ENCODE results near the gene CD48. TPM values are rescaled to one million over a fixed set of nuclear protein-coding genes. Genes with fewer than 3 reads are reported as not detected.

CD48 gene
- total and polyA plus RNA-seq, 2 experiments from 2014 or later = not detected

DNA sequence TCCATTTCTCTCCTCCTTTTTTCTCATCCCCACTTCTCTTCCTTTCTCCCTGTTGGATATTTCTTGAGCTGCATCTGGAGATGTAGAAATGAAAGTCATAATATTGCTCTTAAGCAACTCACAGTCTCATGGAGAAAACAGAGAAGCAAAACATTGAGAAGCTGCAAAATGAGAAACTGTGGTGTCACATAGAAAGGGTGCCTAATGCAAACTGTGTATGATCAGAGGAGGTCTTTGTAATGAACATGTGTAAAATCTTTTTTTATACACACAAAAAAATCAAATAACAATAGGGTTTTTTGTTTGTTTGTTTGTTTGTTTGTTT, 15.7 kb upstream of the CD48 start:
- no peak overlapping the region for H3K9ac ChIP-seq
- no peak for TF ChIP-seq EZH2phosphoT487 (IDR thresholded peaks at IDR 0.05; ENCODE audit: insufficient read depth, low read depth)
- TF ChIP-seq EZH2 (IDR thresholded peaks at IDR 0.05; ENCODE audit: insufficient read depth, poor library complexity, severe bottlenecking) = no peak
- H3K9me2 ChIP-seq (ENCODE audit: insufficient read depth) = no peaks in the 10 kb centered on the region
- H4K20me1 ChIP-seq (ENCODE audit: insufficient read depth) = no peaks in the 10 kb centered on the region
- DNase-seq = no peak
- no peaks in the 10 kb centered on the region for H3F3A ChIP-seq (ENCODE audit: insufficient read depth)
- no peak overlapping the region for H3K27ac ChIP-seq
- no peak overlapping the region for H3K4me2 ChIP-seq (ENCODE audit: unreplicated experiment)
- H3K27me3 ChIP-seq (replicated peaks; ENCODE audit: insufficient read depth) = peaks cover 12% of the 10 kb centered on the region
- H3K4me1 ChIP-seq (ENCODE audit: insufficient read depth) = no peaks in the 10 kb centered on the region
- H3K9me3 ChIP-seq (ENCODE audit: low read depth) = no peaks in the 10 kb centered on the region
- no peak overlapping the region for H3K4me3 ChIP-seq
- in situ Hi-C loops (cut with MboI) = no loop called here
- no peak overlapping the region for H2AFZ ChIP-seq
- no peaks in the 10 kb centered on the region for H3K36me3 ChIP-seq (ENCODE audit: low read depth)
- no peaks in the 10 kb centered on the region for H3K79me2 ChIP-seq (ENCODE audit: insufficient read depth)

DNA sequence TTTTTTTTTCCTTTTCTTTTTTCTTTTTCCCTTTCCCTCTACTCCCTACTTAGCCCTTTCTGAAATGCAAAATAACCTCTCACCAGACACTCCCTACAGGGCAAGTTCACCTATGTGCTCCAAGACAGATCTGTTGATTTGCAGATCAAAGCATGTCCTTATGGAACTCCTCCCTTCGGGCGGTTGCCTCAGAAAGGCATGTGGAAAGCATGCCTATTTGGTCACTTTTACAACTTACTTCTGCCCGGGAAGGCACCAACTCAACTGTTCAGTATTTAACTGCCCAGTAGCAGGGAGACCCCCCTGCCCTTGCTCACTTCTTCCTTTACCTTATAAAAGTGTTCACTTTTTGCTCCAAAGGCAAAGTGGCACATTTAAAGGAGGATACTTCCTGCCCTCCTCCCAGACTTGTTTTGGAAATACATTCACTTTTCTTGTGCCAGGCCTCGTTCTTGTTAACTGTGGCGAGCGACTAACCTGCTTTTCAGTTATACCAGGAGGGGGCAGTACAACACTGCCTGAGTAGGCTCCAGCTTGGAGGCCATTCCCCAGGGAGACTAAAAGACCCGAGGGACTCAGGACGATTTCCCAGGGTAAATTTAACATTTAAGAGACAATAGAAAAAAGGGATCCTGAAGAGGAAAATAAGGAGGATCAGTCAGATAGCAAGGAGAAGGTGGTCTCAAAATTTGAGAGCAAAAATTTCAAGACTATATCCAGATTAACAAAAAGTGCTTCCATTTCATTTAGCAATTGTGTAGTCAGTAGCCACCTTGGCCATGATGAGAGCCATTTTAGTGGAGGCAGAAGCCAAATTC, 15.1 kb upstream of the CD48 start:
- 4 to 8% methylated on average over 8 of the region's 8 CpGs for WGBS, 2 experiments (ENCODE audit: low coverage in 1 of 2, low lambda C conversion rate in 2 of 2, missing lambda C conversion rate in 2 of 2)
- H3K79me2 ChIP-seq (ENCODE audit: insufficient read depth) = no peaks in the 10 kb centered on the region
- peak; percentile 72 for DNase-seq
- H2AFZ ChIP-seq = peak overlapping the region; percentile 37; the same call in 1 of the 2 replicates
- H3K27ac ChIP-seq = no peak overlapping the region
- no peak overlapping the region for H3K4me2 ChIP-seq (ENCODE audit: unreplicated experiment)
- no peak for TF ChIP-seq EZH2phosphoT487 (IDR thresholded peaks at IDR 0.05; ENCODE audit: insufficient read depth, low read depth)
- no peak for TF ChIP-seq EZH2 (IDR thresholded peaks at IDR 0.05; ENCODE audit: insufficient read depth, poor library complexity, severe bottlenecking)
- H3K9me2 ChIP-seq (ENCODE audit: insufficient read depth) = no peaks in the 10 kb centered on the region
- H3K4me1 ChIP-seq (ENCODE audit: insufficient read depth) = no peaks in the 10 kb centered on the region
- no peak overlapping the region for H3K9ac ChIP-seq
- H3K27me3 ChIP-seq (replicated peaks; ENCODE audit: insufficient read depth) = peaks cover 15% of the 10 kb centered on the region
- H3K36me3 ChIP-seq (ENCODE audit: low read depth) = no peaks in the 10 kb centered on the region
- no peaks in the 10 kb centered on the region for H3K9me3 ChIP-seq (ENCODE audit: low read depth)
- no peaks in the 10 kb centered on the region for H4K20me1 ChIP-seq (ENCODE audit: insufficient read depth)
- no peak overlapping the region for H3K4me3 ChIP-seq
- H3F3A ChIP-seq (ENCODE audit: insufficient read depth) = no peaks in the 10 kb centered on the region
- in situ Hi-C loops (cut with MboI) = no loop called here

DNA sequence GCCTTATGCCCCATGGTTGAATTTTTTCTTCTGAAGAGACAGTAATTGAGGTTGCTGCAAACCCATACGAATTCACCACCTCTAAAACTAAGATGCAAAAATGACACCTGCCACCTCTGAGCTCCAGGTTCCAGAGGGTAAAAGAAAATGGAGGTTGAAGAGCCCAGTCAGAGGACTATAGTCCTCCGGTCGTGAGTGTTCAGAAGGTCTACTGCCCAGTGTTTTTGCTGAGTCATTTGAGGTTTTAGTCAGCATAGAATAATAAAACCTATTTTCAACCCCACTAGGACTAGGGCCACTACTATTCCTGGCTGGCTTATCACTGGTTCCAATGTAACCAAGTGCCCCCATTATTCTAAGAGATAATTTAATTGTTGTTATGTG, 14.5 kb upstream of the CD48 start:
- Histone ChIP-seq H2AFZ (0 out of 2 replicates have a peak overlapping the region, but pooled peaks have one; percentile 37), H4K20me1 (ENCODE audit: insufficient read depth) (no peaks in the 10 kb centered on the region), H3K9ac (no peak overlapping the region), H3K79me2 (ENCODE audit: insufficient read depth) (no peaks in the 10 kb centered on the region), H3K27ac (no peak overlapping the region), H3K9me2 (ENCODE audit: insufficient read depth) (no peaks in the 10 kb centered on the region), H3F3A (ENCODE audit: insufficient read depth) (no peaks in the 10 kb centered on the region), H3K9me3 (ENCODE audit: low read depth) (no peaks in the 10 kb centered on the region), H3K4me1 (ENCODE audit: insufficient read depth) (no peaks in the 10 kb centered on the region), H3K36me3 (ENCODE audit: low read depth) (no peaks in the 10 kb centered on the region), H3K27me3 (replicated peaks; ENCODE audit: insufficient read depth) (peaks cover 18% of the 10 kb centered on the region), H3K4me3 (no peak overlapping the region), H3K4me2 (ENCODE audit: unreplicated experiment) (no peak overlapping the region)
- peak; percentile 20 for DNase-seq
- WGBS, 2 experiments (ENCODE audit: low coverage in 1 of 2, low lambda C conversion rate in 2 of 2, missing lambda C conversion rate in 2 of 2) = 40 to 47% methylated on average over 3 of the region's 3 CpGs
- no peak for TF ChIP-seq EZH2 (IDR thresholded peaks at IDR 0.05; ENCODE audit: insufficient read depth, poor library complexity, severe bottlenecking)
- TF ChIP-seq EZH2phosphoT487 (IDR thresholded peaks at IDR 0.05; ENCODE audit: insufficient read depth, low read depth) = no peak
- in situ Hi-C loops (cut with MboI) = no loop called here

DNA sequence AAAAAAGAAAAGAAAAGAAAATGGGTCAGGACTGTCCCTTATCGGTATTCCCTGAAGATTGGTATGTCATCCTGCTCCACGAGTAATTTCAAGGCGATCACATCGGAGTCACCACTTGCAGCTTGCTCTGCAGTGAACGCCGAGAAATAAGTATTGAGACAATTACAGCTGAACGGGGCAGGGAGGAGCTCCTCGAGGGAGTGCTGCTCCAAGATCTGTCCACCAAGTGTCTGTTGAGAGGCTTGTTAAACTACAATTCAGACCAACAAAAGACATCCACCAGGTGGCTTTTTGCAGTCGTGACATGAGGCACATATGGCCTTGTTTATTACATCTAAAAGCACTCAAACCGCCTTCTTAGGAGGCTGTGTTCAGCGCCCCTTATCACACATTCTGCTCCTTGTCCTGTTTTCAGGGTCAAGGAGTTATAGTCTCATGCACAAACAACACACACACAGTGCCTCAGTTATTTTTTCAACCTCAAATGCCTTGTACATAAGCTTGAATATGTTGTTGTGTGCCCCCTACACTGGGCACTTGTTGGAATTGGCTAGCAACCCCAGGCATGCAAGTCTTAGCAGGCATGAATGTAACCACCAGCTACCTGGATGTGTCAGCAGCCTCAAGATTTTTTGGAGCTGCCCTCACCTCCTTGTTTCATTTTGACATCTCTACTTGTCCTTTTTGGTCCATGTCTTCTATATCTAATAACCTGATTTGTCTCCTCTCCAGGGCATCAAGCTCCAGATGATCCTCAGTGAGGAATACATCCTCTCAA, 13.0 kb upstream of the CD48 start:
- 13 to 21% methylated on average over 11 of the region's 11 CpGs for WGBS, 2 experiments (ENCODE audit: low coverage in 1 of 2, low lambda C conversion rate in 2 of 2, missing lambda C conversion rate in 2 of 2)
- no peaks in the 10 kb centered on the region for H3K79me2 ChIP-seq (ENCODE audit: insufficient read depth)
- no peak overlapping the region for H2AFZ ChIP-seq
- H3F3A ChIP-seq (ENCODE audit: insufficient read depth) = no peaks in the 10 kb centered on the region
- H3K9me2 ChIP-seq (ENCODE audit: insufficient read depth) = no peaks in the 10 kb centered on the region
- H3K36me3 ChIP-seq (ENCODE audit: low read depth) = no peaks in the 10 kb centered on the region
- peak; percentile 8 for DNase-seq
- TF ChIP-seq EZH2 (IDR thresholded peaks at IDR 0.05; ENCODE audit: insufficient read depth, poor library complexity, severe bottlenecking) (no peak), EZH2phosphoT487 (IDR thresholded peaks at IDR 0.05; ENCODE audit: insufficient read depth, low read depth) (no peak)
- no peak overlapping the region for H3K27ac ChIP-seq
- no peaks in the 10 kb centered on the region for H3K4me1 ChIP-seq (ENCODE audit: insufficient read depth)
- H3K9me3 ChIP-seq (ENCODE audit: low read depth) = no peaks in the 10 kb centered on the region
- H3K4me2 ChIP-seq (ENCODE audit: unreplicated experiment) = peak overlapping the region; percentile 28
- in situ Hi-C loops (cut with MboI) = no loop called here
- H3K9ac ChIP-seq = no peak overlapping the region
- H3K4me3 ChIP-seq = no peak overlapping the region
- peaks cover 20% of the 10 kb centered on the region; the same call in 1 of the 2 replicates for H3K27me3 ChIP-seq (replicated peaks; ENCODE audit: insufficient read depth)
- no peaks in the 10 kb centered on the region for H4K20me1 ChIP-seq (ENCODE audit: insufficient read depth)
